MM.1S (cell line): ENCODE results near the gene TAGLN3.

Experiments used
- DNase-seq: peaks from one replicate; pipeline ENCODE4 v3.0.0-alpha.2; 2015
- H2AFZ ChIP-seq: fragments of 300-600 bp; sonication (generic); 2 replicates; pipeline ENCODE4 v1.6.0; 2016; ENCODE audit warnings: antibody characterized with exemption, low read length
- H3F3A ChIP-seq: fragments of 300-600 bp; sonication (generic); 2 replicates; pipeline ENCODE4 v1.6.1; 2016; ENCODE audit warnings: mild to moderate bottlenecking, antibody characterized with exemption, low read length, moderate library complexity, mixed read lengths; ENCODE audit not compliant: insufficient read depth
- H3K27ac ChIP-seq: fragments of 300-600 bp; sonication (generic); 2 replicates; pipeline ENCODE4 v1.5.1; 2016; ENCODE audit warnings: mild to moderate bottlenecking, low read length
- H3K27me3 ChIP-seq: fragments of 300-600 bp; sonication (generic); replicated peaks from 2 replicates; pipeline ENCODE4 v1.6.0; 2016; ENCODE audit warnings: low read length; ENCODE audit not compliant: insufficient read depth
- H3K36me3 ChIP-seq: fragments of 300-600 bp; sonication (generic); replicated peaks from 2 replicates; pipeline ENCODE4 v1.6.1; 2016; ENCODE audit warnings: mild to moderate bottlenecking, low read length, mixed read lengths; ENCODE audit not compliant: insufficient read depth
- H3K4me1 ChIP-seq: fragments of 300-600 bp; sonication (generic); 2 replicates; pipeline ENCODE4 v1.6.1; 2016; ENCODE audit warnings: low read length, mixed read lengths
- H3K4me2 ChIP-seq: fragments of 300-600 bp; sonication (generic); 2 replicates; pipeline ENCODE4 v1.6.0; 2016; ENCODE audit warnings: low read depth, low read length
- H3K4me3 ChIP-seq: fragments of 300-600 bp; sonication (generic); 2 replicates; pipeline ENCODE4 v1.5.1; 2016; ENCODE audit warnings: low read length, mixed read lengths
- H3K79me2 ChIP-seq: fragments of 300-600 bp; sonication (generic); 2 replicates; pipeline ENCODE4 v1.6.1; 2016; ENCODE audit warnings: mixed run types, low read length, mixed read lengths
- H3K9ac ChIP-seq: fragments of 300-600 bp; sonication (generic); 2 replicates; pipeline ENCODE4 v1.6.1; 2016; ENCODE audit warnings: low read length, mixed read lengths
- H3K9me2 ChIP-seq: fragments of 300-600 bp; sonication (generic); replicated peaks from 2 replicates; pipeline ENCODE4 v1.6.1; 2016; ENCODE audit warnings: mild to moderate bottlenecking, low read length, mixed read lengths; ENCODE audit not compliant: insufficient read depth
- H3K9me3 ChIP-seq: fragments of 300-600 bp; sonication (generic); replicated peaks from 2 replicates; pipeline ENCODE4 v1.6.1; 2016; ENCODE audit warnings: mild to moderate bottlenecking, low read length, mixed read lengths; ENCODE audit not compliant: insufficient read depth
- H4K20me1 ChIP-seq: fragments of 300-600 bp; sonication (generic); 2 replicates; pipeline ENCODE4 v1.6.1; 2016; ENCODE audit warnings: mild to moderate bottlenecking, low read length, moderate library complexity, mixed read lengths; ENCODE audit not compliant: insufficient read depth
- EZH2 ChIP-seq: fragments of 300-600 bp; sonication (generic); optimal IDR thresholded peaks from 2 replicates; pipeline ENCODE3; 2017; ENCODE audit warnings: low read depth, mild to moderate bottlenecking, antibody characterized with exemption, low read length, mixed read lengths
- EZH2phosphoT487 ChIP-seq: fragments of 300-600 bp; sonication (generic); IDR thresholded peaks from 2 replicates; pipeline ENCODE4 v1.6.1; 2018; ENCODE audit warnings: antibody characterized with exemption, low read length
- TF ChIP-seq, protein P1 (sequence below): fragments of 300-600 bp; sonication (generic); IDR thresholded peaks from 2 replicates; pipeline ENCODE4 v1.5.1; 2016; ENCODE audit warnings: antibody characterized with exemption, low read length, mixed read lengths

The TAGLN3 gene

DNA sequence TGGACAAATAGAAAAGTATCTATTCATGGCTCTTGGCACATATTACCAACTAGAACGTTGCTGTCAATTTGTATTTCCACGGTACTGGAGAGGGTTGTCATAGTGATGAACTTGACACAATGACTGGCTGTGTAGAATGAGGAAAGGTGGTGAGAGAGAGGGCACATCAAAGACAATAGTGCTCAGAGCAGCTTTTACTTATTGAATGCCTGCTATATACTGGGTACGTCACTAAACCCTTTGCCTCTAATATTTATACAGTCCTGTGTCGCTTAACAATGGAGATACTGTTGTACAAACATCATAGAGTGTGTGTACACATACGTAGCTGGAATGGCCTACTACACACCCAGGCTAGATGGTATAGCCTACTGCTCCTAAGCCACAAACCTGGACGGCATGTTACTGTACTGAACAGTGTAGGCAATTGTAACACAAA is 44.1 kb downstream of the TAGLN3 start:
- Histone ChIP-seq H3K9ac (no peak overlapping the region), H3K9me3 (no peaks in the 10 kb centered on the region), H3K27ac (no peak overlapping the region), H3K4me3 (no peak overlapping the region), H3K4me1 (peaks cover 17% of the 10 kb centered on the region), H2AFZ (no peak overlapping the region), H3K27me3 (no peaks in the 10 kb centered on the region), H3K9me2 (no peaks in the 10 kb centered on the region), H4K20me1 (no peaks in the 10 kb centered on the region), H3K36me3 (no peaks in the 10 kb centered on the region), H3K4me2 (no peak overlapping the region), H3K79me2 (no peaks in the 10 kb centered on the region), H3F3A (no peaks in the 10 kb centered on the region)
- TF ChIP-seq EZH2phosphoT487 (no peak), EZH2 (no peak)
- TF ChIP-seq, protein P1, sequence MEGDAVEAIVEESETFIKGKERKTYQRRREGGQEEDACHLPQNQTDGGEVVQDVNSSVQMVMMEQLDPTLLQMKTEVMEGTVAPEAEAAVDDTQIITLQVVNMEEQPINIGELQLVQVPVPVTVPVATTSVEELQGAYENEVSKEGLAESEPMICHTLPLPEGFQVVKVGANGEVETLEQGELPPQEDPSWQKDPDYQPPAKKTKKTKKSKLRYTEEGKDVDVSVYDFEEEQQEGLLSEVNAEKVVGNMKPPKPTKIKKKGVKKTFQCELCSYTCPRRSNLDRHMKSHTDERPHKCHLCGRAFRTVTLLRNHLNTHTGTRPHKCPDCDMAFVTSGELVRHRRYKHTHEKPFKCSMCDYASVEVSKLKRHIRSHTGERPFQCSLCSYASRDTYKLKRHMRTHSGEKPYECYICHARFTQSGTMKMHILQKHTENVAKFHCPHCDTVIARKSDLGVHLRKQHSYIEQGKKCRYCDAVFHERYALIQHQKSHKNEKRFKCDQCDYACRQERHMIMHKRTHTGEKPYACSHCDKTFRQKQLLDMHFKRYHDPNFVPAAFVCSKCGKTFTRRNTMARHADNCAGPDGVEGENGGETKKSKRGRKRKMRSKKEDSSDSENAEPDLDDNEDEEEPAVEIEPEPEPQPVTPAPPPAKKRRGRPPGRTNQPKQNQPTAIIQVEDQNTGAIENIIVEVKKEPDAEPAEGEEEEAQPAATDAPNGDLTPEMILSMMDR, result no peak
- DNase-seq, result no peak

DNA sequence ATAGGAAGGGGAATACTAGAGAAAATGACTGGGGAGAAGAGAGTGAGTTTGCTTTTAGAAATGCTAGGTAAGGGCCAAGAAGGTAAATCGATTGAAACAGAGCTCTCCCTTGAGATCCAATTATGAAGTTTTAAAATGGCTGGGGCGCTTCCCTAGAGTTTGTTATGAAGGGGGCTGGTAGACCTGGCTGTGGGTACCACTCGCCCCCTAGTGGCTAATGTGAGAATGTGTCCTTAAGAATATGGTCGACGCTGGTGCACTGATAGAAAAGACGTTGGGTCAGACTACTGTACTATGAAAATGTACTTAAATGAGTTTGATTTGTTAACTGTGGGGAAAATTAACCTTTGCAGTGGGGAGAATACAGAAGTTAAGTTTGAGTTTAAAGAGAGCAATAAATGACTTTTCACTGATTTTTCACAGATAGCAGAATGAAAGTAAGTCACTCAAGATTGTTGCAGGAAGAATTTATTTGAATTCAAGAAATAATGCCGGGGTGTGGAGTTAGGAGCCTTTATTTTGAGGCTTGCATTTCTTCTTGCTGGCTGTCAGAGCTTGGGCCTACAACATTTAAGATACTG is 45.0 kb downstream of the TAGLN3 start:
- Histone ChIP-seq H3K9me2 (no peaks in the 10 kb centered on the region), H3K27me3 (no peaks in the 10 kb centered on the region), H3K36me3 (no peaks in the 10 kb centered on the region), H3K9me3 (no peaks in the 10 kb centered on the region), H4K20me1 (no peaks in the 10 kb centered on the region), H3K4me1 (peaks cover 15% of the 10 kb centered on the region), H3K27ac (no peak overlapping the region), H3K79me2 (no peaks in the 10 kb centered on the region), H3F3A (no peaks in the 10 kb centered on the region), H2AFZ (peak overlapping the region; percentile 34), H3K4me2 (peak overlapping the region; percentile 47), H3K4me3 (peak overlapping the region; percentile 11), H3K9ac (no peak overlapping the region; the same call in 1 of the 2 replicates)
- peak; percentile 73 for DNase-seq
- TF ChIP-seq, protein P1, result peak; percentile 90
- no peak for TF ChIP-seq EZH2phosphoT487
- no peak for TF ChIP-seq EZH2

DNA sequence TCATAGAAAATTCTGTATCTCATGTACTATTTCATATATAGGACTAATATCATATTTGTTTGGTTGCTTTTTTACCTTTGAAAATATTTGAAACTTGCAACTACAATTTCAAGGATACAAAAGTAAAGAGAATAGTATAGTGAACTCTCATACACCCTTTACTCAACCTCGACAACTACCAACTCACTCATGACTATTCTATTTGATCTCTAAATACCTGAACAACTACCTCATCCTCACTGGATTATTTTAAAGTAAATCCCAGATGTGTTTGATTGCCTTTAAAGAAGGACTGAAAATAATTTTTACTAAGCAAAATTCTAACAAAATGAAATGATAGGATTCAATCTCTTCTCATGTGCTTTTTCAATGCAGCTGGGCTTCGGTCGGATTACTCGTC is 47.9 kb downstream of the TAGLN3 start:
- no peak overlapping the region for H3K4me2 ChIP-seq

More for the DNA sequence above, 47.9 kb downstream of the TAGLN3 start:
- Histone ChIP-seq H3K36me3 (no peaks in the 10 kb centered on the region), H3K9ac (no peak overlapping the region), H3K4me3 (no peak overlapping the region), H3F3A (no peaks in the 10 kb centered on the region), H4K20me1 (no peaks in the 10 kb centered on the region), H3K27ac (no peak overlapping the region), H3K9me3 (no peaks in the 10 kb centered on the region), H3K79me2 (no peaks in the 10 kb centered on the region), H2AFZ (no peak overlapping the region), H3K27me3 (no peaks in the 10 kb centered on the region), H3K4me1 (peaks cover 5% of the 10 kb centered on the region), H3K9me2 (no peaks in the 10 kb centered on the region)
- DNase-seq, result no peak
- TF ChIP-seq, protein P1, result no peak
- TF ChIP-seq EZH2phosphoT487 (no peak), EZH2 (no peak)
